H1 (cell line): Measurements from ENCODE around the gene ELOVL4. TPM values are rescaled to one million over a fixed set of nuclear protein-coding genes. Genes with fewer than 3 reads are reported as not detected.

Source experiments
- CTCF ChIA-PET: fragments of 300-600 bp; sonication (Branson Sonifier 250); formaldehyde crosslinking; loops from one replicate; lab custom pipeline; 2021; ENCODE audit not compliant: partially characterized antibody; lab: Charles Lee
- POLR2A ChIA-PET: fragments of 300-600 bp; sonication (Branson Sonifier 250); formaldehyde crosslinking; loops from one replicate; lab custom pipeline; 2021; ENCODE audit warnings: inconsistent platforms; ENCODE audit not compliant: partially characterized antibody; lab: Charles Lee
- DNase-seq, 2 experiments: peaks; one replicate each; pipeline versions ENCODE4 v3.0.0 to v3.0.0-alpha.2; 2010 to 2022; ENCODE audit warnings: low spot score in 2 of 2, low read depth in 1 of 2, mixed read lengths in 1 of 2
- FAIRE-seq: peaks from 2 replicates; lab custom pipeline; 2011; peaks lifted over from hg19 to GRCh38; lab: Jason Lieb, UNC
- H2AFZ ChIP-seq: 2 replicates; pipeline ENCODE4 v1.8.1; 2012; ENCODE audit warnings: low read length, inconsistent platforms
- H2AK5ac ChIP-seq: 2 replicates; pipeline ENCODE4 v1.6.1; 2013; ENCODE audit warnings: low read depth, low read length
- H2BK120ac ChIP-seq: replicated peaks from 2 replicates; pipeline ENCODE3; 2013; ENCODE audit warnings: low read depth, low read length, inconsistent platforms
- H2BK12ac ChIP-seq: 2 replicates; pipeline ENCODE4 v1.6.1; 2013; ENCODE audit warnings: low read depth, low read length
- H2BK15ac ChIP-seq: 2 replicates; pipeline ENCODE4 v1.6.1; 2013; ENCODE audit warnings: low read length
- H2BK20ac ChIP-seq: 2 replicates; pipeline ENCODE4 v1.6.1; 2013; ENCODE audit warnings: low read length
- H2BK5ac ChIP-seq: 2 replicates; pipeline ENCODE4 v1.6.1; 2013; ENCODE audit warnings: low read depth, low read length
- H3K14ac ChIP-seq: 2 replicates; pipeline ENCODE4 v1.6.1; 2013; ENCODE audit warnings: inconsistent platforms; ENCODE audit not compliant: insufficient read length
- H3K18ac ChIP-seq: 2 replicates; pipeline ENCODE4 v1.6.1; 2013; ENCODE audit warnings: low read length; ENCODE audit errors: extremely low read depth
- H3K23ac ChIP-seq: 2 replicates; pipeline ENCODE4 v1.6.1; 2013; ENCODE audit warnings: inconsistent platforms; ENCODE audit not compliant: insufficient read length
- H3K23me2 ChIP-seq: 2 replicates; pipeline ENCODE4 v1.6.1; 2013; ENCODE audit warnings: low read depth, low read length
- H3K27ac ChIP-seq: 2 replicates; pipeline ENCODE4 v1.6.1; 2011; ENCODE audit warnings: low read depth, low read length, inconsistent platforms
- H3K27me3 ChIP-seq, 4 experiments: replicated peaks in 1 of 4; 1 replicate in 1 of 4; 2 replicates in 3 of 4; pipeline versions ENCODE4 v1.6.1 to v1.8.1; 2011 to 2013; ENCODE audit warnings: low read length in 3 of 4, mild to moderate bottlenecking in 3 of 4, inconsistent platforms in 2 of 4, mixed read lengths in 2 of 4, moderate library complexity in 1 of 4; ENCODE audit not compliant: control insufficient read depth in 3 of 4, insufficient read depth in 3 of 4; ENCODE audit errors: extremely low read depth in 1 of 4
- H3K36me3 ChIP-seq, 4 experiments: 2 replicates each; pipeline versions ENCODE4 v1.6.1 to v1.8.1; 2011 to 2013; ENCODE audit warnings: mild to moderate bottlenecking in 4 of 4, low read length in 3 of 4, moderate library complexity in 2 of 4, control low read depth in 1 of 4, inconsistent platforms in 1 of 4; ENCODE audit not compliant: insufficient read depth in 4 of 4, control insufficient read depth in 2 of 4
- H3K4ac ChIP-seq: replicated peaks from 2 replicates; pipeline ENCODE3; 2013; ENCODE audit warnings: low read length, low read depth, mixed read lengths, inconsistent platforms; ENCODE audit not compliant: insufficient read length
- H3K4me1 ChIP-seq, 4 experiments: replicated peaks in 1 of 4; 1 replicate in 1 of 4; 2 replicates in 3 of 4; pipeline versions ENCODE4 v1.6.1 to v1.8.1; 2011 to 2013; ENCODE audit warnings: low read length in 3 of 4, inconsistent platforms in 2 of 4, mixed read lengths in 1 of 4; ENCODE audit not compliant: insufficient read depth in 4 of 4, control insufficient read depth in 3 of 4
- H3K4me2 ChIP-seq, 2 experiments: 2 replicates each; pipeline versions ENCODE4 v1.6.1 to v1.8.1; 2011 to 2013; ENCODE audit warnings: low read depth in 2 of 2, low read length in 2 of 2, control low read depth in 1 of 2, inconsistent platforms in 1 of 2, mild to moderate bottlenecking in 1 of 2; ENCODE audit not compliant: insufficient read depth in 1 of 2
- H3K4me3 ChIP-seq, 4 experiments: fragments of 200-600, 300-600 bp in 1 of 4; sonication (generic), shearing (Covaris generic), sonication (Bioruptor Twin) in 1 of 4; 2 replicates each; pipeline versions ENCODE4 v1.5.1 to v1.8.1; 2011 to 2016; ENCODE audit warnings: low read length in 4 of 4, low read depth in 3 of 4, control low read depth in 2 of 4, inconsistent platforms in 2 of 4, mild to moderate bottlenecking in 2 of 4, mixed read lengths in 1 of 4, moderate library complexity in 1 of 4; ENCODE audit not compliant: insufficient read depth in 2 of 4; ENCODE audit errors: extremely low read depth in 1 of 4
- H3K56ac ChIP-seq: replicated peaks from 2 replicates; pipeline ENCODE3; 2013; ENCODE audit warnings: low read depth, mild to moderate bottlenecking, mixed read lengths, low read length, inconsistent platforms; ENCODE audit not compliant: insufficient read length
- H3K79me1 ChIP-seq: 2 replicates; pipeline ENCODE4 v1.6.1; 2013; ENCODE audit warnings: low read depth, low read length, control low read depth
- H3K79me2 ChIP-seq, 2 experiments: 2 replicates each; pipeline versions ENCODE4 v1.6.1 to v1.8.1; 2012 to 2013; ENCODE audit warnings: low read length in 2 of 2, mild to moderate bottlenecking in 2 of 2, inconsistent platforms in 1 of 2; ENCODE audit not compliant: insufficient read depth in 2 of 2, control insufficient read depth in 1 of 2
- H3K9ac ChIP-seq, 4 experiments: replicated peaks in 1 of 4; 1 replicate in 1 of 4; 2 replicates in 3 of 4; pipeline versions ENCODE4 v1.6.1 to v1.8.1; 2011 to 2013; ENCODE audit warnings: low read depth in 3 of 4, low read length in 3 of 4, control low read depth in 2 of 4, mild to moderate bottlenecking in 2 of 4, moderate library complexity in 2 of 4, inconsistent platforms in 1 of 4; ENCODE audit errors: extremely low read depth in 1 of 4
- H3K9me3 ChIP-seq, 2 experiments: 2 replicates each; pipeline versions ENCODE4 v1.6.1 to v1.8.1; 2012 to 2013; ENCODE audit warnings: mild to moderate bottlenecking in 2 of 2, moderate library complexity in 2 of 2, control low read depth in 1 of 2, inconsistent platforms in 1 of 2, low read depth in 1 of 2, low read length in 1 of 2, mixed read lengths in 1 of 2; ENCODE audit not compliant: insufficient read depth in 2 of 2
- H4K20me1 ChIP-seq, 2 experiments: replicated peaks in 1 of 2; 2 replicates each; pipeline versions ENCODE3 to v1.8.1; 2011 to 2013; ENCODE audit warnings: inconsistent platforms in 2 of 2, low read length in 2 of 2, mild to moderate bottlenecking in 1 of 2; ENCODE audit not compliant: insufficient read depth in 2 of 2, control insufficient read depth in 1 of 2
- H4K5ac ChIP-seq: 2 replicates; pipeline ENCODE4 v1.6.1; 2013; ENCODE audit warnings: low read length, low read depth, mixed read lengths, inconsistent platforms; ENCODE audit not compliant: insufficient read length
- H4K8ac ChIP-seq: 2 replicates; pipeline ENCODE4 v1.8.0; 2013; ENCODE audit warnings: mild to moderate bottlenecking, moderate library complexity, low read length, inconsistent platforms; ENCODE audit not compliant: insufficient read depth; ENCODE audit errors: extremely low read depth
- H4K91ac ChIP-seq: replicated peaks from 2 replicates; pipeline ENCODE3; 2013; ENCODE audit warnings: low read length, mixed read lengths, inconsistent platforms; ENCODE audit not compliant: insufficient read length
- RNF2 ChIP-seq: fragments of 200-900, 300-1000 bp; sonication (generic); IDR thresholded peaks from 2 replicates; pipeline ENCODE4 v1.7.1; 2016; ENCODE audit warnings: borderline replicate concordance, low read depth, mild to moderate bottlenecking, antibody characterized with exemption, low read length; ENCODE audit not compliant: poor library complexity, severe bottlenecking; ENCODE audit errors: missing control alignments
- TAF7 ChIP-seq: optimal IDR thresholded peaks from 2 replicates; pipeline ENCODE3; 2011; ENCODE audit warnings: low read depth, mild to moderate bottlenecking, inconsistent platforms, low read length, moderate library complexity, borderline replicate concordance
- WGBS, 2 experiments: shearing (Covaris generic) in 1 of 2; methylation state at CpG; one replicate each; pipeline versions ENCODE4 v1.1.6 to v1.1.7; 2013 to 2015; ENCODE audit warnings: low lambda C conversion rate in 2 of 2, mixed read lengths in 2 of 2, inconsistent platforms in 1 of 2, low coverage in 1 of 2, missing lambda C conversion rate in 1 of 2; ENCODE audit not compliant: insufficient replicate concordance in 2 of 2, insufficient coverage in 1 of 2, insufficient read length in 1 of 2; ENCODE audit errors: extremely low coverage in 1 of 2, missing lambda C conversion rate in 1 of 2; 5-methylcytosine and 5-hydroxymethylcytosine counted together
- polyA plus RNA-seq, 7 experiments: library from polyadenylated mRNA; depleted of rRNA in 3 of 7; stranded (reverse) in 5 of 7; unstranded in 2 of 7; fragments of >200 nt in 5 of 7; fragments of 200-250 nt in 2 of 7; gene quantifications; 1 replicate in 5 of 7; 2 replicates in 1 of 7; 4 replicates in 1 of 7; pipeline versions ENCODE4 v1.2.1 to v1.2.3, GENCODE V29; 2011 to 2013; ENCODE audit warnings: missing spikeins in 2 of 7, mixed read lengths in 2 of 7
- total RNA-seq: library from RNA; stranded (reverse); fragmentation: NEBNext Ultra II Directional; extraction: Animal tissue kit (Norgen Biotek cat#: 25700); gene quantifications from 2 replicates; pipeline ENCODE4 v1.2.1, GENCODE V29; 2021

ELOVL4 gene
- total and polyA plus RNA-seq, 2 of the 8 experiments (the other 6 are each of a cell fraction or from before 2014, with no cell fraction given), result 2.0 to 15.0 TPM

- Histone ChIP-seq H3K27me3 (no peaks in the 10 kb centered on the region), H3K4me2 (no peak overlapping the region), H2BK15ac (no peak overlapping the region), H2BK5ac (no peak overlapping the region), H2BK20ac (no peak overlapping the region), H3K14ac (no peak overlapping the region), H2BK120ac (no peak overlapping the region), H3K79me1 (no peaks in the 10 kb centered on the region), H3K4me3 (no peak overlapping the region), H4K8ac (no peak overlapping the region), H3K4ac (no peak overlapping the region), H2AK5ac (no peak overlapping the region), H2BK12ac (no peak overlapping the region), H4K91ac (no peak overlapping the region), H3K23ac (no peak overlapping the region), H3K4me1 (no peaks in the 10 kb centered on the region), H3K23me2 (no peaks in the 10 kb centered on the region), H2AFZ (no peak overlapping the region), H3K9ac (no peak overlapping the region), H3K9me3 (no peaks in the 10 kb centered on the region), H4K5ac (no peak overlapping the region), H3K79me2 (no peaks in the 10 kb centered on the region), H3K36me3 (no peaks in the 10 kb centered on the region), H4K20me1 (no peaks in the 10 kb centered on the region), H3K18ac (no peak overlapping the region), H3K56ac (no peak overlapping the region), H3K27ac (no peak overlapping the region)
- 90% methylated on average over 5 of the region's 5 CpGs; no CpG with 5 or more reads in 1 of the 2 experiments for WGBS, 2 experiments
- no peak for DNase-seq
- ChIA-PET POLR2A (no interaction called here), CTCF (interaction anchor here (1.4 to 1.8 kb wide), 2 partner anchors 96 to 180 kb away, joined by 4 read pairs; no protein-coding TSS in a partner anchor)
- no peak for TF ChIP-seq TAF7
- no peak for TF ChIP-seq RNF2
- no peak for FAIRE-seq
Measured at GRCh38 chr6:79874531-79875134, 72.7 kb downstream of the ELOVL4 start.
